ENCODE data around the gene ALX3.

The ALX3 gene

DNA sequence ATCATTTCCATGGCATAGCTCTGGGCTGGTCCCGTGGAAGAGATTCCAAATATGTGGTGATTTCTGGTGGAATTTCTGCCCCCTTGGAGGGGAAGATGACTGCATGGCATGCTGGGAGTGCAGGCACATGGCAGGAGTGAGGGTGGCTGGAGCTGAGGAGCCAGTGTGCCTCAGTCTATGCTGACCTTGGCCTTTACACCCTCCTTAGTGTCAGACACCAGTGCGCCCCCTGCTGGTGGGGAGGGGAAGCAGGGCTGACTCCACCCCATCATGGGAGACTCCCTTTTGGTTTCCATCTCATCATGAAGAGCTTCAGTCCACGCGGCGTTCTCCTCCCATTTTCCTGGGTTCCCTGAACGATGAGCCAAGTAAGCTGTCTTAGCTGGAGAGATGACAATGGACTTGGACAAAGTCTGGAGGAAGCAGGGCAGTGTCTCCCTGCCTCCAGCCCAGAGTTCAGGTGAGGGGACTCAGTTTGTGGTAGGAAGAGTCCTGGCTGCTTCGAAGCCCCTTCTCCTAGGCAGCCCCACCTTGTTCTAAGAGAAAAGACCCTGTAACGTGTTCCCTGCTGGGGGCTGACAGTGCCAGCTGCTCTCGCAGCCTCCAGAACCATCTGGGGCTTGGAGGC is 10.3 kb downstream of the ALX3 start:
- Histone ChIP-seq H3K4me2 (ENCODE audit: low read length) (no peak overlapping the region), H3K9me3 (replicated peaks; ENCODE audit: low read length) (no peaks in the 10 kb centered on the region), H3K27me3 (ENCODE audit: control insufficient read depth, insufficient read depth, low read length) (no peaks in the 10 kb centered on the region), H3K36me3 (ENCODE audit: insufficient read depth, low read length) (peaks cover 46% of the 10 kb centered on the region), H3K9ac (ENCODE audit: low read depth, low read length) (no peak overlapping the region), H3K4me3 (ENCODE audit: low read length) (no peak overlapping the region), H3K4me1 (ENCODE audit: control insufficient read depth, insufficient read depth, low read length) (peaks cover 28% of the 10 kb centered on the region)

DNA sequence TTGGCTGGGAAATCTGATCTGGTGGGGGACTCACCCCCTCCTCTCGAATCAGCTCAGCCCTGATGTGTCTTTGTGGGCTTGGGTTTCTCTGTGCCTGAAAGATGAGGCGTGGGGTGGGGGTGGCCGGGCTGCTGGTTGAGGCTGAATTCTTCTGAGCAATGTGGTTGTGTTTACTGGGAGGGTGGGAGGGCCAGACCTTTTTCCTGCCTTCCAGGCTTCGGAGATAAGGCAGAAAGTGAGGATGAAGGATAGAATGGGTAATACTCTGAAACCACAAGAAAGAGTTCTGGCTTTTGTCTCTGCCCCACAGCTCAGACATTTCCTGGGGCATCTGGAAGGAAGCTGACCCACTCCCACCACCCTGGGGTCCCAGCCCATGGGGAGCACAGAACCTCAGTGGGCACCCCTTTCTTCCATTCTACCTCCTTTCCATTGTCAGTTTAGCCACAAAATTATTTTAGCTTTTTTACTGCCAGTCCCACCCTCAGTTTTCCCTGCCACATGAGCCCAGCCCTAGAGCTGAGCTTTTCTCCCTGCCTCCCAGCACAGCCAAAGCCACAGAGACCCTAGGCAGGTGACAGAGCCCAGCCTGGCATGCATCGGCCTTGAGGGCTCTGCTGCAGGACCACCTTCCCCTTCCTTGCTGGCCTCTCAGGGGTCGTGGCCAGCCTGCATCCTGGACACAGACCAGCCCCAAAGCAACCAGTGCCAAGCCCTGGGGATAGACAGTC is 11.2 kb downstream of the ALX3 start:
- Histone ChIP-seq H3K4me2 (ENCODE audit: low read length) (no peak overlapping the region), H3K27me3 (ENCODE audit: control insufficient read depth, insufficient read depth, low read length) (no peaks in the 10 kb centered on the region), H3K4me3 (ENCODE audit: low read length) (no peak overlapping the region), H3K4me1 (ENCODE audit: control insufficient read depth, insufficient read depth, low read length) (peaks cover 34% of the 10 kb centered on the region), H3K9ac (ENCODE audit: low read depth, low read length) (no peak overlapping the region), H3K9me3 (replicated peaks; ENCODE audit: low read length) (no peaks in the 10 kb centered on the region), H3K36me3 (ENCODE audit: insufficient read depth, low read length) (peaks cover 54% of the 10 kb centered on the region)

DNA sequence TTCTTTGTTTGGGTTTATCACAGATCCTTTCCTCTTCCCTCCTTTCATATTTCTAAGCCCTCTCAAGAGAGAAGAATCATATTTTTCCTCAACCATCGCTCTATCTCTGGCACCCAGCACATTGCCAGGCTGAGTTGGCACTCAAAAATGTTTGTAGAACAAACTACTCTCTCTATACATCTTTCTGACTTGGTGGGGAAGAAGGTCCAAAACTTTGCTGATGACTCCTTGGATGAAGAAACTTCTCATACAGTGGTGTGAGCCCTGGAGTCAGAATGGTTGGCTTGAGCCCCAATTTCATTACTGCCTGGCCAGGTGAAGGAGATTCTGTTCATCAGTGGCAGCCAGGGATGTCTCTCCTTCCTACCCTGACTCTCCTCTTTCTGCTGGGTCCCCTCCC is 11.9 kb downstream of the ALX3 start:
- H3K4me2 ChIP-seq (ENCODE audit: low read length): no peak overlapping the region
- H3K9ac ChIP-seq (ENCODE audit: low read depth, low read length): no peak overlapping the region
- no peaks in the 10 kb centered on the region for H3K9me3 ChIP-seq (replicated peaks; ENCODE audit: low read length)
- H3K36me3 ChIP-seq (ENCODE audit: insufficient read depth, low read length): peaks cover 61% of the 10 kb centered on the region
- no peak overlapping the region for H3K4me3 ChIP-seq (ENCODE audit: low read length)
- no peaks in the 10 kb centered on the region for H3K27me3 ChIP-seq (ENCODE audit: control insufficient read depth, insufficient read depth, low read length)
- H3K4me1 ChIP-seq (ENCODE audit: control insufficient read depth, insufficient read depth, low read length): peaks cover 34% of the 10 kb centered on the region

DNA sequence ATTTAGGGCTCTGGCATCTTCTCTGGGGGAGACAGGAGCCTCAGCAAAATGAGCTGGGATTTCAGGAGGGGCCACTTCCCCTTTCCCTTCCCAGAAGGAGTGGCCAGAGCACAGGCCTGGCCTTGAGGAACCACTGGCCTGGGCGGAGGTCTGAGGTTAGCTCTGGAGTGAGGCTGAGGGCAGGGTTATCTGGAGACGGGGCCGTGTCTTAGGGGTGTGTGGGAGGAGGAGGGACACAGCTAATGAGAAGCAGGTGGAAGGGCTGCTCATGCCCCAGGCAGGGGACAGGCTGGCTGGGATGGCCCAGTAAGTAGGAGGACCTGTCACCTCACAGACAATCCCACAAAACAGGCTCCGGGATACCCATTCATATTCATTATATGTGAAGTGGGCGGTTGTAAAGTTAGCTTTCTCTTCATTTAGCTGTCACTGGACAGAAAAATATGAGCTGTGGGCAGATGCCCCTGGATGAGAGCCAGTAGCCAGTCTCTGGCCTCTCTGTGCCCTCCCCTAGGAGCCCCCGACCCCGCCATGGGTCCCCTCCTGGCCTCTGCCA is 12.4 kb downstream of the ALX3 start:
- no peak overlapping the region for H3K4me3 ChIP-seq (ENCODE audit: low read length)
- no peaks in the 10 kb centered on the region for H3K9me3 ChIP-seq (replicated peaks; ENCODE audit: low read length)
- H3K9ac ChIP-seq (ENCODE audit: low read depth, low read length): no peak overlapping the region
- H3K4me1 ChIP-seq (ENCODE audit: control insufficient read depth, insufficient read depth, low read length): peaks cover 34% of the 10 kb centered on the region
- no peak overlapping the region for H3K4me2 ChIP-seq (ENCODE audit: low read length)
- H3K27me3 ChIP-seq (ENCODE audit: control insufficient read depth, insufficient read depth, low read length): no peaks in the 10 kb centered on the region
- peaks cover 66% of the 10 kb centered on the region for H3K36me3 ChIP-seq (ENCODE audit: insufficient read depth, low read length)

DNA sequence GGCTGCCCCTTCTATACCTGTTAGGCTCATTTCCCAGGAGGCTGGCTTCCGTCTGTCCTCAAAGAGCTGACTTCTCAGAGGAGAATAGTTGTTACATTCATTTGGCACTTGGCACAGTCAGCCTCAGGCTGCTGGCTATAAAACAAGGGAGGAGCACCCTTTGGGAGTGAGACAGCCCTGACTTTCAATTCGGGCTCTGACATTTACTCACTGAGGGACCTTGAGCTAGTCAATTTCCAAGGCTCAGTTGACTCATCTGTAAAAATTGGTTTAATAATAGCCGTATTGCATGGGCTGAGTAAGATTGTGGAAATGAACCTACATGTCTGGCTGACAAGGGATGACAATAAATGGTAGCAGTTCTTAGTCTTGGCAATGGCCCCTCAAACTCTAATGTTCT is 13.7 kb downstream of the ALX3 start:
- Histone ChIP-seq H3K27me3 (ENCODE audit: control insufficient read depth, insufficient read depth, low read length) (no peaks in the 10 kb centered on the region), H3K9ac (ENCODE audit: low read depth, low read length) (peak overlapping the region; percentile 29), H3K4me2 (ENCODE audit: low read length) (peak overlapping the region; percentile 43), H3K36me3 (ENCODE audit: insufficient read depth, low read length) (peaks cover 72% of the 10 kb centered on the region), H3K4me3 (ENCODE audit: low read length) (no peak overlapping the region), H3K9me3 (replicated peaks; ENCODE audit: low read length) (no peaks in the 10 kb centered on the region), H3K4me1 (ENCODE audit: control insufficient read depth, insufficient read depth, low read length) (peaks cover 34% of the 10 kb centered on the region)

DNA sequence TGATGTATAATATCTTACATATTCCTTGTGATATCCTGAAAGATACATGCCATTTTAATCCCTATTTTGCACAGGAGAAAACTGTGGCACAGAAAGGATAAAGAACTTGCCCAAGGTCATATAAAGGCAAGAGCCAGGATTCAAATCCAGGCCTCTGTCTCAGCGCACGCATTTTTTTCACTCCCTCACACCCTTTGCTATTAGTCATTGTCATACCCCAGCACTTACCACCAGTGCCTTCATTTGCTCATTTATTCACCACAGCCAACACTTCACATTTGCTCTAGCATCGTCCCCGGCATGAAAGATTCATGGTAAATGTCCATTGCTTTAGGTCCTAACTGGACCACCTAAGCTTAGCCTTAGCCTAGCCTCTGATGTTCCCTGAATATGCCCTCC is 14.2 kb downstream of the ALX3 start:
- Histone ChIP-seq H3K4me1 (ENCODE audit: control insufficient read depth, insufficient read depth, low read length) (peaks cover 34% of the 10 kb centered on the region), H3K27me3 (ENCODE audit: control insufficient read depth, insufficient read depth, low read length) (no peaks in the 10 kb centered on the region), H3K4me3 (ENCODE audit: low read length) (no peak overlapping the region), H3K9ac (ENCODE audit: low read depth, low read length) (peak overlapping the region; percentile 29), H3K4me2 (ENCODE audit: low read length) (peak overlapping the region; percentile 43), H3K9me3 (replicated peaks; ENCODE audit: low read length) (no peaks in the 10 kb centered on the region), H3K36me3 (ENCODE audit: insufficient read depth, low read length) (peaks cover 76% of the 10 kb centered on the region)

DNA sequence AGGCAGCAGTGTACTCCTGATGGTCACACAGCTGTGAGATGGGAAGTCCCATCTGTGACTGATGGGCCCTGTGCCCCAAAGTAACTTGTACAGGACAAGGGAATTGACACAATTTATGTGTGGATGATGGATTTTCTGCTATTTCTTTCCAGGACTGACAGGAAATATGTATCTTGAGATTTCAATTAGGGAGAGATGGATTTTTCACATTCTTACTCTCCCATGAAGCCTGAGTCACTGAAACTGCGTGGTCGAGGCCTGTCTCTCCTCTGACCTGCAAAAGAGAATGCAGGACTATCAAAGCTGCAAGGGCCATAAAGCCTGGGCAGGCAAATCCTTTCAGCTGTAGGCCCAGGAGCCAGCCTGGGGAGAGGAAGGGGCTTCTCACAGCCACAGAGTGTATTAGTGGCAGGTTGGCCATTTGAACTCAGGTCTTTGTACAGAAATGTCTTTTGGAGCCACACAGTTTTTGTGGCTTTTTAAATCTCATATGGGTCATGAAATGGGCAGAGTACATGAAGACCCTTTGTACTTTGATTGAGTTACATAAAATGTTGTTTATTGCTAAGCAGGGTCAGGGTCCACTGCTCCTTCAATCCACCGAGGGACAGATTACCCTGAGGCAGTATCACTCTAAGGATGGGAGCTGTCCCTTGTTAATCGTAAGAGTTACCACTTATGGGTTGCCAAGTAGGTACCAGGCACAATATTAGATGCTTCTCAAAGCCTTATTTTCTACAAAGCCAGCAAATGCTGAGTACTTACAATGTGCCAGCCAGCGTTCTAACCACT is 14.8 kb downstream of the ALX3 start:
- Histone ChIP-seq H3K9me3 (replicated peaks; ENCODE audit: low read length) (no peaks in the 10 kb centered on the region), H3K4me3 (ENCODE audit: low read length) (no peak overlapping the region), H3K27me3 (ENCODE audit: control insufficient read depth, insufficient read depth, low read length) (no peaks in the 10 kb centered on the region), H3K4me1 (ENCODE audit: control insufficient read depth, insufficient read depth, low read length) (peaks cover 34% of the 10 kb centered on the region), H3K36me3 (ENCODE audit: insufficient read depth, low read length) (peaks cover 82% of the 10 kb centered on the region), H3K4me2 (ENCODE audit: low read length) (peak overlapping the region; percentile 43), H3K9ac (ENCODE audit: low read depth, low read length) (peak overlapping the region; percentile 29)

DNA sequence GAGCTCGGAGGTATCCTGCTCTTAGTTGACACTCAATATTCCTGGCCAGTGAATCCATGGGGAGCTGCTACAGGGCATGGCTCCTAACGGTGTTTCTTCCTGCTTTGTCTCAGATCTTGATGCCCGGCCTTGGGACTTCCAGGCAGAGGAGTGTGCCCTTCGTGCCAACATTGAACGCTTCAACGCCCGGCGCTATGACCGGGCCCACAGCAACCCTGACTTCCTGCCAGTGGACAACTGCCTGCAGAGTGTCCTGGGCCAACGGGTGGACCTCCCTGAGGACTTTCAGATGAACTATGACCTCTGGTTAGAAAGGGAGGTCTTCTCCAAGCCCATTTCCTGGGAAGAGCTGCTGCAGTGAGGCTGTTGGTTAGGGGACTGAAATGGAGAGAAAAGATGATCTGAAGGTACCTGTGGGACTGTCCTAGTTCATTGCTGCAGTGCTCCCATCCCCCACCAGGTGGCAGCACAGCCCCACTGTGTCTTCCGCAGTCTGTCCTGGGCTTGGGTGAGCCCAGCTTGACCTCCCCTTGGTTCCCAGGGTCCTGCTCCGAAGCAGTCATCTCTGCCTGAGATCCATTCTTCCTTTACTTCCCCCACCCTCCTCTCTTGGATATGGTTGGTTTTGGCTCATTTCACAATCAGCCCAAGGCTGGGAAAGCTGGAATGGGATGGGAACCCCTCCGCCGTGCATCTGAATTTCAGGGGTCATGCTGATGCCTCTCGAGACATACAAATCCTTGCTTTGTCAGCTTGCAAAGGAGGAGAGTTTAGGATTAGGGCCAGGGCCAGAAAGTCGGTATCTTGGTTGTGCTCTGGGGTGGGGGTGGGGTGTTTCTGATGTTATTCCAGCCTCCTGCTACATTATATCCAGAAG is 16.7 kb downstream of the ALX3 start:
- Histone ChIP-seq H3K36me3 (ENCODE audit: insufficient read depth, low read length) (peaks cover 86% of the 10 kb centered on the region), H3K4me1 (ENCODE audit: control insufficient read depth, insufficient read depth, low read length) (peaks cover 34% of the 10 kb centered on the region), H3K9me3 (replicated peaks; ENCODE audit: low read length) (no peaks in the 10 kb centered on the region)

DNA sequence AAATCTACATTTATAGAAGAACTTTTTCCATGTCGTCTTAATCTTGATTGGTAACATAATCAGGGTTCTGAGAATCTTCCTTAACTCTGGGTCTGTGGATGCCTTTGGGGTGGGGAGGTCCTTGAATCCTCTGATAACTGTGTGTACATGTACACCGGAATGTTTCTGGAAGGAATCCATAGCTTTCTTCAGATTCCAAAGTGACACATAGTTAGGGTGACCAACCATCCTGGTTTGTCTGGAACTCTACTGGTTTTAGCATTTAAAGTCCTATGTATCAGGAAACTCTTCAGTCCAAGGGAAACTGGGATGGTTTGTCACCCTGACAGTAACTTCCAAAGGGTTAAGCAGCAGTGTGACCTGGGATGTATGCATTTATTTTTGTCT is 19.2 kb downstream of the ALX3 start:
- H3K9ac ChIP-seq (ENCODE audit: low read depth, low read length): no peak overlapping the region
- no peaks in the 10 kb centered on the region for H3K9me3 ChIP-seq (replicated peaks; ENCODE audit: low read length)
- H3K4me3 ChIP-seq (ENCODE audit: low read length): no peak overlapping the region
- H3K4me2 ChIP-seq (ENCODE audit: low read length): no peak overlapping the region
- peaks cover 85% of the 10 kb centered on the region for H3K36me3 ChIP-seq (ENCODE audit: insufficient read depth, low read length)
- no peaks in the 10 kb centered on the region for H3K27me3 ChIP-seq (ENCODE audit: control insufficient read depth, insufficient read depth, low read length)
- H3K4me1 ChIP-seq (ENCODE audit: control insufficient read depth, insufficient read depth, low read length): peaks cover 17% of the 10 kb centered on the region

More for the DNA sequence above, 16.7 kb downstream of the ALX3 start:
- H3K4me2 ChIP-seq (ENCODE audit: low read length): no peak overlapping the region
- no peak overlapping the region for H3K4me3 ChIP-seq (ENCODE audit: low read length)
- no peaks in the 10 kb centered on the region for H3K27me3 ChIP-seq (ENCODE audit: control insufficient read depth, insufficient read depth, low read length)
- H3K9ac ChIP-seq (ENCODE audit: low read depth, low read length): no peak overlapping the region

DNA sequence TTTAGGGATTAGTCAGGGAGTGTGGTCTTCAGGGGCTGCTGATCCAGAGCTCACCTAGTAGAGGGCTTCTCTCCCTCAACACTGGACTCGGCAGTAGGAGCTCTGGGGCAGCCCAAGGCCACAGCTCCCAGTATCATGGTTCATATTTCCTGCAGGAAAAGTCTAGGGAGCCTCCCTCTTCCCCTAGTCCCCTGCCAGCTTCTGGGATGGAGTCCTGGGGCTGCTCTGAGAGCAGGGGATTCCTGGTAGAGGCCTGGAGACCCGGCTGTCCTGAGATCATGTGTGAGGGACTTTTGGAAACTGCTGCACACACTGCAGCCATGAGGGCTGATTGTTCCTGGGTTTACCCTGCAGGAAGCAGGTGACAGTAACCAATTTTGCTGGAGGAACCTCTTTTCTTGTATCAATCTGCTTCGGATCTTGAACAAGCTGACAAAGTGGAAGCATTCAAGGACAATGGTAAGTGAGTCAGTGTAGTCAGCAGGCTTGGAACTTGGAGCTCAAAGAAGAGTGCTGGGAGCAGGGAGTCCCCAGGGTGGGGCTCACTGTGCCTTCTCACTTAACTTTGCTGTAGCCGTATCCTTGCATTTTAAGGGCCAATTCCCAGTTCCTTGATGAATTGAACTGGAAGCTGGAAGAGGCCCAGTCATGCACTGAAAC is 19.7 kb downstream of the ALX3 start:
- no peak overlapping the region for H3K9ac ChIP-seq (ENCODE audit: low read depth, low read length)
- H3K9me3 ChIP-seq (replicated peaks; ENCODE audit: low read length): no peaks in the 10 kb centered on the region
- peaks cover 12% of the 10 kb centered on the region for H3K4me1 ChIP-seq (ENCODE audit: control insufficient read depth, insufficient read depth, low read length)
- H3K36me3 ChIP-seq (ENCODE audit: insufficient read depth, low read length): peaks cover 80% of the 10 kb centered on the region
- H3K27me3 ChIP-seq (ENCODE audit: control insufficient read depth, insufficient read depth, low read length): no peaks in the 10 kb centered on the region
- no peak overlapping the region for H3K4me3 ChIP-seq (ENCODE audit: low read length)
- no peak overlapping the region for H3K4me2 ChIP-seq (ENCODE audit: low read length)

Data from skeletal muscle satellite cell (primary cell).